Measurements from ENCODE around the gene ATG16L2.
"Not testable (repeated sequence)": the region's sequence is repeated elsewhere in the genome, so short reads cannot be mapped to it uniquely, and the experiment has no call there.

DNA sequence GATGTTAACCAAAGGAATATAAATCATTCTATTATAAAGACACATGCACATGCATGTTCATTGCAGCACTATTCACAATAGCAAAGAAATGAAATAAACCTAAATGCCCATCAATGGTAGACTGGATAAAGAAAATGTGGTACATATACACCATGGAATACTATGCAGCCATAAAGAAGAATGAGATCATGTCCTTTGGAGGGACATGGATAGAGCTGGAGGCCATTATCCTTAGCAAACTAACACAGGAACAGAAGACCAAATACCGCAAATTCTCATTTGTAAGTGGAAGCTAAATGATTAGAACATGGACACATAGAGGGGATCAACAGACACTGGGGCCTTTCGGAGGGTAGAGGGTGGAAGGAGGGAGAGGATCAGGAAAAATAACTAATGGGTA, 44.1 kb downstream of the ATG16L2 start:
- TF ChIP-seq CTCF (IDR thresholded peaks at IDR 0.05; ENCODE audit: low read depth, low read length, missing input control); ATF3 (IDR thresholded peaks at IDR 0.05); HNF4G (IDR thresholded peaks at IDR 0.05); YY1 (IDR thresholded peaks at IDR 0.05); TAF1 (conservative IDR thresholded peaks at IDR 0.05); REST (IDR thresholded peaks at IDR 0.05); RAD21 (IDR thresholded peaks at IDR 0.05); GABPA (IDR thresholded peaks at IDR 0.05 in 1 of 2, conservative IDR thresholded peaks at IDR 0.05 in 1 of 2): not testable (repeated sequence)
- TF ChIP-seq, protein P1, sequence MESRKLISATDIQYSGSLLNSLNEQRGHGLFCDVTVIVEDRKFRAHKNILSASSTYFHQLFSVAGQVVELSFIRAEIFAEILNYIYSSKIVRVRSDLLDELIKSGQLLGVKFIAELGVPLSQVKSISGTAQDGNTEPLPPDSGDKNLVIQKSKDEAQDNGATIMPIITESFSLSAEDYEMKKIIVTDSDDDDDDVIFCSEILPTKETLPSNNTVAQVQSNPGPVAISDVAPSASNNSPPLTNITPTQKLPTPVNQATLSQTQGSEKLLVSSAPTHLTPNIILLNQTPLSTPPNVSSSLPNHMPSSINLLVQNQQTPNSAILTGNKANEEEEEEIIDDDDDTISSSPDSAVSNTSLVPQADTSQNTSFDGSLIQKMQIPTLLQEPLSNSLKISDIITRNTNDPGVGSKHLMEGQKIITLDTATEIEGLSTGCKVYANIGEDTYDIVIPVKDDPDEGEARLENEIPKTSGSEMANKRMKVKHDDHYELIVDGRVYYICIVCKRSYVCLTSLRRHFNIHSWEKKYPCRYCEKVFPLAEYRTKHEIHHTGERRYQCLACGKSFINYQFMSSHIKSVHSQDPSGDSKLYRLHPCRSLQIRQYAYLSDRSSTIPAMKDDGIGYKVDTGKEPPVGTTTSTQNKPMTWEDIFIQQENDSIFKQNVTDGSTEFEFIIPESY (IDR thresholded peaks at IDR 0.05), result not testable (repeated sequence)
- TF ChIP-seq, protein P2, sequence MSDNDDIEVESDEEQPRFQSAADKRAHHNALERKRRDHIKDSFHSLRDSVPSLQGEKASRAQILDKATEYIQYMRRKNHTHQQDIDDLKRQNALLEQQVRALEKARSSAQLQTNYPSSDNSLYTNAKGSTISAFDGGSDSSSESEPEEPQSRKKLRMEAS (IDR thresholded peaks at IDR 0.05), result not testable (repeated sequence)

Data from liver (tissue), 3 donors.